HG02885 (cell line): ENCODE measurements around the gene SPATA24.
"Not testable (repeated sequence)": the region's sequence is repeated elsewhere in the genome, so short reads cannot be mapped to it uniquely, and the experiment has no call there.

Experiments used
- ATAC-seq: cut with Tn5 transposase; IDR thresholded peaks from one replicate; pipeline ENCODE4 v1.9.1; 2021; ENCODE audit warnings: mild to moderate bottlenecking; ENCODE audit not compliant: unreplicated experiment, poor library complexity

Gene SPATA24

GRCh38 chr5:139418793-139419192 is 14.9 kb upstream of the SPATA24 start:
- no peak for ATAC-seq

DNA sequence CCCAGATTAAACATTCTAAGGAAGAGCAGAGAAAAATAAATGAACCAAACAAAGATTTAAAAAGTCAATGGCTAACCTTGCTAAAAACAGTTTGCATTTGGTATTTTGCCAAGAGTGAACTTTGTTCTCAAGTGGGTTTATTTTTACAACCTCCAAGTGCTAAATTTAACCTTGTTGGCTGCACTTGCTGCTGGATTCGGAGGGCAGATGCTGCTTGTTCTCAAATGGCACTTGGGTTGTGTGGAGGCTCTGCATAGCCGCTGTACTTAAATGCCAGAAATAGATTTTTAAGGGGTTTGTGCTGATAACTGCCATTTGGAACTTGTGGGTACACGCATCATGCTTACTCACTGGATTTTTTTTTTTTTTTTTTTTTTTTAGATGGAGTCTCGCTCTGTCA is 13.3 kb upstream of the SPATA24 start:
- no peak for ATAC-seq

DNA sequence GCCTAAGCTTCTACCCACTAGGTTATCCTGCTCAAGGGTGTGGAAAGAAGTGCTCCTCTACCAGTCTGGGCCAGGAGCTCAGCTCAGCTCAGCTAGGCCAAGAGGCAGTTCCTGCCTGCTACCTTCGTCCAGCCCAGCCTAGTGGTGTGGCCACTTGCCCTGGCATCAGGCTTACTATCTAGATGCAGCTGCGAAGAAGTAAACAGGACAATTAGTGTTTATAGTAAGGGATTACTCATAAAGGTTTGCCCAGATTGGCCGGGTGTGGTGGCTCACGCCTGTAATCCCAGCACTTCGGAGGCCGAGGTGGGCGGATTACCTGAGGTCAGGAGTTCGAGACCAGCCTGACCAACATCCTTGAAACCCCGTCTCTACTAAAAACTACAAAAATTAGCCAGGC is 12.8 kb upstream of the SPATA24 start:
- no peak for ATAC-seq

- ATAC-seq: no peak
Observed at GRCh38 chr5:139415869-139416268, 12.0 kb upstream of the SPATA24 start.

DNA sequence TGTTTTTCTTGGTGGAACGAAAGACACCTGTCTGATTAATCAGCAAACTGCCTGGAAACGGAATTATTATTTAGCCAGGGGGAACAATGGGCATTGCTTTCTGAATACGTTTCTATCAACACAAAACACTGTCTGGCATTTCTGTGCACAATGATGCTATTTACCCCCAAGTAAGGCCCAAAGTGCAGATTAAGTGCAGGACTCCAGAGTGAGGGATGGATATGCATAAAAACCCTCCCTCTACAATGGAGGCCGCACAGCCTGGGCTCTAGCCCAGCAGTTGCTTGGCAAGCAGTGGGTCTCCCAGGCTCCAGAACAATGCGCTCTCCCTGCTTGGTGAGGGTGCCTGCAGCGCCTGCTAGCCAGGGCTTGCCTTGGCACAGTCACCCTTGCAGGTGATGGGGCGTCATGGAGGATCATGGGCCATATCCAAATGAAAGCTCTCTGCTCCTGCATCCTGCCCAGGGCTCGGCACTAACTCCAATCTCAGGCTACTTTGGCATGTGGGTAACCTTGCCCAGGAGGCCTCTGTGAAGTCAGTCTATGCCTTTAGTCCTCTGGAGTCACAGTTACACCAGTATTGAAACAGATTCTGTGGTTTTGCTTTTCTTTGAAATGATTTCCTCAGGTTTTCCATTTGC is 11.5 kb upstream of the SPATA24 start:
- ATAC-seq: no peak

DNA sequence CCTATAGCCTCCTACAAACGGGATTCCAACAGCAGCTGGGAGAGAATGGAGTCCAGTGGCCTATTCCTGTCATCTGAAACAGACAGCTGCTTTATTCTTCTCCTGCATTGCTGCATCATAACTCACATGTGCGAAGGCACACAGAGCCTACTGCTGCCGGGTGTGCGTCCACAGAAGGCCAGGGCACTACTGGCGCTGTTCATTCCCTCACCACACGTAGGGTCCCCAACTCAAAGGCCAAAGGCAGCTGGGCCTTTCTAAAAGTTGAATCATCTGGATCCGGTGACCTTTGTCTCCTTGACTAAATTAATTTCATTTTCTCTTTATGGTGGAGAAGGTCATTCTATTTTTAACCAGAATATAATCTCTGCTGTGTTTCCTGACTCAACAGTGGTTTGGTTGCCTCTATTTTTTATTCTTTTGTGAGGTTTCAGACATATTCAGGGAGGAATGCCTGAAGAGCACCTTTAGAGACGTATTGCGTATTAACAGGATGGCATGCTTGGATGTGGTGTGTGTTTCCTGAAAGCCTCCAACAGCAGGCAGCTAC is 10.8 kb upstream of the SPATA24 start:
- ATAC-seq: no peak

- ATAC-seq: peak; percentile 46
Observed at GRCh38 chr5:139413963-139414362, 10.1 kb upstream of the SPATA24 start.

GRCh38 chr5:139413153-139413552 is 9.3 kb upstream of the SPATA24 start:
- no peak for ATAC-seq

GRCh38 chr5:139410993-139411828 is 7.3 kb upstream of the SPATA24 start:
- ATAC-seq: no peak

DNA sequence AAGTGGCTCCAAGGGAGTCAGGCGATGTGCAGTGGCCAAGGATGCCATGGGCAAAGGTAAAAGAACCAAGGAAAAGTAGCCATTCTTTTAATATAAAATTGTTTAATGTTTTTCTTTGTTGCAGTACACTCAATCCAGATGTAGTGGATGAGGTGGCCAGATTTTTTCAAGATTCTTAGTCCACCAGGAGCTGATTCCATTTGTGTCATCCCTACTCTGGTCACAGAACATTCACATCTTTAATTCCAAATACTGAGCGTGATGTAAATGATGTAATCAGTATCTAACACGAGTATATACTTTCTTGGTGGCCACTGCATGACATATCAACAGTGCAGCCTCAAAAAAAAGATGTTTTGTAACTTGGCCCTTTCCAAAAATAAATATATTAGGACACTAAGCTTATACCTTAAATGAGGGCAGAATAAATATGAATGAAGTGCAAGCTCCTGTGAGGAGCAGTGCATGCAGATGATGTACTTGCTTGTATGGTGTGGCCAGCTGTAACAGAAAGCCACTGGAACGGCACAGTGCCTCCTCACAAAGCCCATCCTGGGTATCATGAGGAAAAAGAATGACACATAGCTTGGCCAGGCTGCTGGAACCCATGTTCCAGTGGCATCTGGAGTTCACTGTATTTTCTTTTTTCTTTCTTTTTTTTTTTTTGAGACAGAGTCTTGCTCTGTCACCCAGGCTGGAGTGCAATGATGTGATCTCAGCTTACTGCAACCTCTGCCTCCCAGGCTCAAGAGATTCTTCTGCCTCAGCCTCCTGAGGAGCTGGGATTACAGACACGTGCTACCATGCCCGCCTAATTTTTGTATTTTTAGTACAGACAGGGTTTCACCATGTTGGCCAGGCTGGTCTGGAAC is 6.5 kb upstream of the SPATA24 start:
- no peak for ATAC-seq

- not testable (repeated sequence) for ATAC-seq
Observed at GRCh38 chr5:139409116-139409515, 5.2 kb upstream of the SPATA24 start.

GRCh38 chr5:139408191-139408590 is 4.3 kb upstream of the SPATA24 start:
- ATAC-seq: no peak

DNA sequence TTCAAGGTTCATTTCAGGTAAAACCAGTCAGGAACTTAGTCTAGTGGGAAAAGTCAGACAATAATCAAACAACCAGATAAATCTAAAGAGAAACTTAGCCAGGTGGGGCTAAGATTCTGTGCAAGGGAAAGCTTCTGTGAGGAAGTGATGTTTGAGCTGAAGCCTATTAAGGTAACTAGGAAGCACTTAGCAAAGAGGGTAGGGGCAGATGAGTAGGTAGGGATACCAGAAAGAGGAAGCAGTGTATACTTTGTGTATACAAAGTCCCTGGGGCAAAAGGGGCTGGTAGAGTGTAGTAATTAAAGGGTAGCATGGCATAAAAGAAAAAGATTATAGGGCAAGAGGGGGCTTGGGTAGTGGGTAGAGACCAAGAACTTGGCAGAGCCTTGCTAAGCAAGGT is 3.6 kb upstream of the SPATA24 start:
- ATAC-seq: no peak

GRCh38 chr5:139406963-139407362 is 3.1 kb upstream of the SPATA24 start:
- no peak for ATAC-seq

DNA sequence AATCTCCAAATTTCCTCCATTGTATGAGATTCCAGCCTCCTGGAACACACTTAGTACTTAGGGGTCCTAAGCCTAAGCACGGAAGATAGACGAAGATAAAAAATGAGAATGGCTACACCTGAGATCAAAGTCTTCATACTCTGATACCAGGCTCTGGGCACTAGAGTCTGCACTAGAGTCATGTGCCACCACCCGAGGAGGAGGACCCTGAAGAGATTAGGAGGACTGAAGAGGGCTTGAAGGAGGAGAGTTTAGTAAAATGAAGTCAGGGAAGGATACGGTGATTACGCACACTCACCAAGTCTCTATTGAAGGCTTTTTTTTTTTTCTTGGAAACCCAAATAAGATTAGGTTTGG is 573 bp upstream of the SPATA24 start:
- no peak for ATAC-seq

DNA sequence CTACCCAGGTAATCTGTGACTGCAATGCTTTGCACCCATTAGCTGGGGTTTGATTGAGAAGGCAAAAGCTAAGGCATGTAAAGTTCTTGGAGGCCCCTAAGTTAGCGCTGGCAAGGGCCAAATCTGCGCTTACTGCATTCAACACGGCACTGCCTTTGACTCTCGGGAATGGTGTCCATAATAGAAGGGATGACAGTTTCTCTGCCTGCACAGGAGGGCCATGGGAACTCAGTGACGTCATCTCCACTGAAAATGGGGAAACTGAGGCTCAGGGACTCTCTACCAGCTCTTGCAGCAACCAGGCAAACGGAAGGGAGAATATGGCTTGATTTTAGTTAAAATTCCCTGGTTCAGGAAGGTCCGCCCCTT is 487 bp downstream of the SPATA24 start:
- no peak for ATAC-seq

DNA sequence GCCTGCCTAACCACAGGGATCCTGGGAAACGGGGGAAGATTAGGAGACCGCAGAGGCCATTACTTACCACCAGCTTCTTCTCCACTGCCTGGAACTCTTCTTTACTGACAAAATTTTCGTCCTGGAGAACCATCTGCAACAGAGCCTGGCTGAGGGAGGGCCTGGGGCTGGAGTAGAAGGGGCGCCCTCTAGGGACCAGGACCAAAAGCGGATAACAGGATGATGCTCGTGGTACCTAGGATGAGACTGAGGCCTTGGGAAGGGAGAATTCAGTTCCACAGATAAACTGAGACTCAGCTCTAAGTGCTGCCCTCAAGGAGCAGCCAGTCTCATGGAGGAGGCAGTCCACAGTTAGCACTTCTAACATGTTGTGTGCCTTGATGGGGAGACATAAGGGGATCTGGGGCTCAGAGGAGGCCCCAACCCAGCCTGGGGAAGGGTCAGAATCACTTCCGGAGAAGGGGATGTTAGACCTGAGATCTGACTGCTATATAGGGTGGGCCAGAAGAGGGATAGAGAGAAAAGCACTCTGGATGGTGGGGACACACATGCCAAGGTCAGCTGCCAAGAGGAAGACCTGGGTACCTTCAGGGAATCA is 1.2 kb downstream of the SPATA24 start:
- ATAC-seq: no peak

- ATAC-seq: no peak
Observed at GRCh38 chr5:139401546-139401945, 2.3 kb downstream of the SPATA24 start.

GRCh38 chr5:139399501-139400121 is 4.3 kb downstream of the SPATA24 start:
- ATAC-seq: peak; percentile 29

- no peak for ATAC-seq
Observed at GRCh38 chr5:139397921-139398320, 6.0 kb downstream of the SPATA24 start.
